ENCODE data around the gene CALM1. TPM values are rescaled to one million over a fixed set of nuclear protein-coding genes. Genes with fewer than 3 reads are reported as not detected.

CALM1 gene
- total RNA-seq, 1 donor from 2014 or later: 362 TPM

GRCh38 chr14:90403065-90403464 is 6.2 kb downstream of the CALM1 start:
- intact Hi-C loops (cut with DNase I): loop anchor here (5.0 kb wide), 1 partner anchor 119 kb away; no protein-coding TSS in a partner anchor

GRCh38 chr14:90405101-90405500 is 8.3 kb downstream of the CALM1 start:
- no peak for DNase-seq (ENCODE audit: low spot score)
- intact Hi-C loops (cut with DNase I): no loop called here

More at GRCh38 chr14:90403065-90403464, 6.2 kb downstream of the CALM1 start:
- DNase-seq (ENCODE audit: low spot score): no peak

GRCh38 chr14:90405755-90406154 is 8.9 kb downstream of the CALM1 start:
- intact Hi-C loops (cut with DNase I): no loop called here
- no peak for DNase-seq (ENCODE audit: low spot score)

GRCh38 chr14:90406384-90406798 is 9.6 kb downstream of the CALM1 start:
- intact Hi-C loops (cut with DNase I): no loop called here
- no peak for DNase-seq (ENCODE audit: low spot score)

GRCh38 chr14:90407230-90407629 is 10.4 kb downstream of the CALM1 start:
- intact Hi-C loops (cut with DNase I): no loop called here
- DNase-seq (ENCODE audit: low spot score): no peak

- no peak for DNase-seq (ENCODE audit: low spot score)
- intact Hi-C loops (cut with DNase I): no loop called here
These were observed 11.9 kb downstream of the CALM1 start for GRCh38 chr14:90408713-90409112.

GRCh38 chr14:90409209-90409730 is 12.4 kb downstream of the CALM1 start:
- intact Hi-C loops (cut with DNase I): no loop called here

GRCh38 chr14:90412058-90412457 is 15.2 kb downstream of the CALM1 start:
- intact Hi-C loops (cut with DNase I): no loop called here
- DNase-seq (ENCODE audit: low spot score): no peak

More at GRCh38 chr14:90409209-90409730, 12.4 kb downstream of the CALM1 start:
- DNase-seq (ENCODE audit: low spot score): no peak

GRCh38 chr14:90416720-90417119 is 19.9 kb downstream of the CALM1 start:
- DNase-seq (ENCODE audit: low spot score): no peak
- intact Hi-C loops (cut with DNase I): no loop called here

GRCh38 chr14:90418053-90418452 is 21.2 kb downstream of the CALM1 start:
- intact Hi-C loops (cut with DNase I): no loop called here
- no peak for DNase-seq (ENCODE audit: low spot score)

GRCh38 chr14:90419200-90419599 is 22.4 kb downstream of the CALM1 start:
- intact Hi-C loops (cut with DNase I): no loop called here
- peak; percentile 87 for DNase-seq (ENCODE audit: low spot score)

- intact Hi-C loops (cut with DNase I): no loop called here
- no peak for DNase-seq (ENCODE audit: low spot score)
These were observed 24.3 kb downstream of the CALM1 start for GRCh38 chr14:90421001-90421631.

GRCh38 chr14:90421632-90422020 is 24.8 kb downstream of the CALM1 start:
- intact Hi-C loops (cut with DNase I): no loop called here

GRCh38 chr14:90423166-90423565 is 26.3 kb downstream of the CALM1 start:
- intact Hi-C loops (cut with DNase I): no loop called here
- no peak for DNase-seq (ENCODE audit: low spot score)

More at GRCh38 chr14:90421632-90422020, 24.8 kb downstream of the CALM1 start:
- no peak for DNase-seq (ENCODE audit: low spot score)

- intact Hi-C loops (cut with DNase I): no loop called here
- DNase-seq (ENCODE audit: low spot score): no peak
These were observed 27.2 kb downstream of the CALM1 start for GRCh38 chr14:90424075-90424474.

GRCh38 chr14:90424686-90425372 is 28.0 kb downstream of the CALM1 start:
- DNase-seq (ENCODE audit: low spot score): no peak
- intact Hi-C loops (cut with DNase I): no loop called here

GRCh38 chr14:90425373-90425879 is 28.6 kb downstream of the CALM1 start:
- DNase-seq (ENCODE audit: low spot score): no peak
- intact Hi-C loops (cut with DNase I): no loop called here

GRCh38 chr14:90426031-90426540 is 29.3 kb downstream of the CALM1 start:
- DNase-seq (ENCODE audit: low spot score): no peak
- intact Hi-C loops (cut with DNase I): no loop called here

GRCh38 chr14:90426663-90427062 is 29.8 kb downstream of the CALM1 start:
- DNase-seq (ENCODE audit: low spot score): no peak
- intact Hi-C loops (cut with DNase I): no loop called here

- no peak for DNase-seq (ENCODE audit: low spot score)
- intact Hi-C loops (cut with DNase I): no loop called here
These were observed 31.1 kb downstream of the CALM1 start for GRCh38 chr14:90427848-90428426.

Data from cardiac septum (tissue), 1 donor.